ENCODE data around the gene PAEP.
"Not testable (repeated sequence)": the region's sequence is repeated elsewhere in the genome, so short reads cannot be mapped to it uniquely, and the experiment has no call there.

Gene PAEP

DNA sequence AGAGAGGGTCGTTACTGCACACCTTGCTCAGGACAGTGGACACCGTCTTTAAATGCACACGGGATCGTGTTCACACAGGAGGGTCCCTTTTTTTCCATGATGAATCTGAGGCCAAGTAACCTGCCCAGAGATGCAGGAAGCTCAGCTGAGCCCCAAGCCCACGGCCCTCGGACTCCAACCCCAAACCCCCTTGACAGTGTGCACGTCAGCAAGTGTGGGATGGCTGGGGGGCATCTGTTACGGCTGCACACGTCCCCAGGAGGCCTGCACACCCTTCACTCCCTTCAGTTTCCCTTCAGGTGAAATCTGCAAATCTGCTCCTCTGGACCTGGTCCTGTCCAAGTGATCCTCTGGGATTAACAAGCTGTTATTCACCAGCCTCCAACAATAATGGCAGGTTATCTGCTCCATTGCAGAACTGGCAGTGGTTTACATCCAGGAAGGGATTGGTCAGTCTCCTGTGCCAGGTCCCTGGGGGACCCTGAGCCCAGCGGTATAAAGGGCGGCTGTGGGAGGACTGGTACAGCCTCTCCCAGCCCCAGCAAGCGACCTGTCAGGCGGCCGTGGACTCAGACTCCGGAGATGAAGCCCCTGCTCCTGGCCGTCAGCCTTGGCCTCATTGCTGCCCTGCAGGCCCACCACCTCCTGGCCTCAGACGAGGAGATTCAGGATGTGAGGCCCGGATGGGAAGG is 40.5 kb upstream of the PAEP start, which contains the start of gene LCN1:
Gene LCN1 (plus strand): TSS at position 525 of the 692 bp plus-strand sequence. CDS start 58 bp downstream, at position 583.
- no peaks in the 10 kb centered on the region for H3K9me3 ChIP-seq (ENCODE audit: insufficient read depth, low read depth, low read length)
- no peaks in the 10 kb centered on the region for H3K36me3 ChIP-seq (ENCODE audit: insufficient read depth, low read depth, low read length)
- no peak within 1 kb of the TSS for H3K4me3 ChIP-seq (ENCODE audit: low read length)
- no peak within 1 kb of the TSS for H3K27ac ChIP-seq (ENCODE audit: low read length)
- no peak within 1 kb of the TSS for H3K9ac ChIP-seq (ENCODE audit: low read depth, low read length)
- H3K4me1 ChIP-seq (ENCODE audit: insufficient read depth, low read length), result no peaks in the 10 kb centered on the region
- H3K27me3 ChIP-seq (ENCODE audit: insufficient read depth, low read length), result no peaks in the 10 kb centered on the region

DNA sequence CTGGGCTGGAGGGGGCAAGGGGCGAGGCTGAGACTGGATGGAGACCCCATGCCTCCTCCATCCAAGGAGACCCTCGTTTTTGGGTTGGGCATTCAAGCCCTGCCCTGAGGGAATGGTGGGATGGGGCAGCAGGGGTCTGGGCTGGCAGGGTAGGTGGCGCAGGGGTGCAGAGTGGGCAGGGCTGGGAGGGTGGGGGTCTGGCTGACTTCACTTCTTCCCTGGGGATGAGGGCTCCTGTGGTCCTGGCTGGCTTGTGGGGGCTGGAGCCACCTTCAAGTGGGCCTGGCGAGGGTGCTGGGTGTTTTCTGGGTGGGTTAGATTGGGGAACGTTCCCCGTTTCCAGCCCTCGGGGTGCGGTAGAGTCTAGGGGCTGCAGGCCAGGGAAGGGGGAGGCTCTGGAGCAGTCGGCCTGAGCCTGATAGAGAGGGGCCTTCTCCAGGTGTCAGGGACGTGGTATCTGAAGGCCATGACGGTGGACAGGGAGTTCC is 39.9 kb upstream of the PAEP start:
- H3K4me3 ChIP-seq (ENCODE audit: low read length), result no peak overlapping the region
- no peaks in the 10 kb centered on the region for H3K36me3 ChIP-seq (ENCODE audit: insufficient read depth, low read depth, low read length)
- no peaks in the 10 kb centered on the region for H3K9me3 ChIP-seq (ENCODE audit: insufficient read depth, low read depth, low read length)
- H3K27ac ChIP-seq (ENCODE audit: low read length), result no peak overlapping the region
- no peaks in the 10 kb centered on the region for H3K4me1 ChIP-seq (ENCODE audit: insufficient read depth, low read length)
- no peak overlapping the region for H3K9ac ChIP-seq (ENCODE audit: low read depth, low read length)
- H3K27me3 ChIP-seq (ENCODE audit: insufficient read depth, low read length), result no peaks in the 10 kb centered on the region

DNA sequence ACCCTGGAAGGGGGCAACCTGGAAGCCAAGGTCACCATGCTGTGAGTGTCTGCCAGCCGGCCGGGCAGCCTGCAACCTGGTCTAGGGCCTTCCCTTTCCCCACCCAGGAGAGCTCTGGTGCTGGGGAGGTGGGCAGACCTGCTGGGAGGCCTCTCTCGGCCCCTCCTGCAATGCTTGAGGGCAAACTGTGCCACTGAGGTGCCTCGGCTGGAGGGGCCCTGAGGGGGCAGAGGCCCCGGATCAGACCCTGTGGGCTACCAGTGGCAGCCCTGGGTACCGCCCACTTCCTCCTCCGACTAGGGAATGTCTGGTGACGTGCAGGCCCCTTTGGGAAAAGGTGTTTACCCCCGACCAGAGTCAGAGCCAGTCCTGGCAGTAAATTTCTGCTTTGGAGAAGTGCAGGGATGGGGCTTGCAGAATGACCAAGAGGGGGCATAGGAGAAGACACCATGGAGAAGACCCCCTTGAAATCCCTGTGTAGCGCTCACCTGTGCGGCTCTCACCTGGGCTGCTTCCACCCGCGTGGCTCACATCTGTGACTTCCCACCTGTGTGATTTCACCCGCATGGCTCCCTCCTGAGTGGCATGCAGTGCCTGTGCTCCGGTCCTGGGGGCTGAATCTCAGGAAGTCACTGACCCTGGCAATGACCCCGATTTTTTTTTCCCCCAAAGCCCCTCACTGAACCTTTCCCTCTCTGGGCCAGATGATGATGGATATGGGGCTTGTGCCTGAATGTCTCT is 39.2 kb upstream of the PAEP start:
- Histone ChIP-seq H3K27me3 (ENCODE audit: insufficient read depth, low read length) (no peaks in the 10 kb centered on the region), H3K27ac (ENCODE audit: low read length) (no peak overlapping the region), H3K9me3 (ENCODE audit: insufficient read depth, low read depth, low read length) (no peaks in the 10 kb centered on the region), H3K4me3 (ENCODE audit: low read length) (no peak overlapping the region), H3K9ac (ENCODE audit: low read depth, low read length) (no peak overlapping the region), H3K36me3 (ENCODE audit: insufficient read depth, low read depth, low read length) (no peaks in the 10 kb centered on the region), H3K4me1 (ENCODE audit: insufficient read depth, low read length) (no peaks in the 10 kb centered on the region)

DNA sequence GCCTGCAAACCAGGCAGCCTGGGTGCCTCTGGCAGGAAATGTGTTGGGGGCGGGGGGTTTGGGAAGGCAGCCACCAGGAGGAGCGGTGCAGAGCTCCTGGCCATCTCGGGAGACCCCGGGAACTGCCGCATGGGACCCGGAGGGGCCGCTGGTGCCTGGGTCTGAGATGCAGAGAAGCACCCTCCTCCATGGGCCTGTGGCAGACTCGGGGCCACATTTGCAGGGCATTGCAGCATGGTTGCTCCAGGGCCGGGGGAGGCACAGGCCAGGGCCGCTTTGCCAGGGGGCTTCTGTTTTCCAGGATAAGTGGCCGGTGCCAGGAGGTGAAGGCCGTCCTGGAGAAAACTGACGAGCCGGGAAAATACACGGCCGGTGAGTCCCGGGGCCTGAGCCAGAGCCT is 38.6 kb upstream of the PAEP start:
- Histone ChIP-seq H3K9ac (ENCODE audit: low read depth, low read length) (no peak overlapping the region), H3K36me3 (ENCODE audit: insufficient read depth, low read depth, low read length) (no peaks in the 10 kb centered on the region), H3K27ac (ENCODE audit: low read length) (no peak overlapping the region), H3K4me1 (ENCODE audit: insufficient read depth, low read length) (no peaks in the 10 kb centered on the region), H3K9me3 (ENCODE audit: insufficient read depth, low read depth, low read length) (no peaks in the 10 kb centered on the region), H3K27me3 (ENCODE audit: insufficient read depth, low read length) (no peaks in the 10 kb centered on the region), H3K4me3 (ENCODE audit: low read length) (no peak overlapping the region)

DNA sequence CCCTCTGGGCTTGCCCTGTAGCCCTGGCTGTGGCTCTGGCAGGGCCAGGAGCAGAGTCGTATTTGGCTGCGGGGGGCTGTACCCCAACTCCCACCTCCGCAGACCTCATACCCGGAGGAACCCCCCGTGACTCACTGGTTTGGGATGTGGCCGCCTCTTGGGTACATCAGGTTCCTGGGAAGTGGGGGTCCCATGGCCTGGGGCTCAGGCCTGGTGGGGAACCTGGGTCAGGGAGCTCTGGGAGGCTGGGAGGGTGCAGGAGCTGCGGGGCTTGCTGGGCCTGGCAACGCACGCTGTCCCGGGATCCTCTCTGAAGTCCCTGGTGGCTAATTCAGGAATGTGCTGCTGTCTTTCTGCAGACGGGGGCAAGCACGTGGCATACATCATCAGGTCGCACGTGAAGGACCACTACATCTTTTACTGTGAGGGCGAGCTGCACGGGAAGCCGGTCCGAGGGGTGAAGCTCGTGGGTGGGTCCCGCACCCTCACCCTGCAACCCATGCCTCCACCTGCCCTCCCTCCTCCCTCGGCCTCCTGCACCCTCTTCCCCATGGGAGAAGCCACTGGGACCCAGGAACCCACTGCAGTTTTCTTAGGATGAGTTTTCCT is 37.9 kb upstream of the PAEP start:
- no peaks in the 10 kb centered on the region for H3K4me1 ChIP-seq (ENCODE audit: insufficient read depth, low read length)
- no peak overlapping the region for H3K27ac ChIP-seq (ENCODE audit: low read length)
- H3K27me3 ChIP-seq (ENCODE audit: insufficient read depth, low read length), result no peaks in the 10 kb centered on the region
- H3K9me3 ChIP-seq (ENCODE audit: insufficient read depth, low read depth, low read length), result no peaks in the 10 kb centered on the region
- no peak overlapping the region for H3K9ac ChIP-seq (ENCODE audit: low read depth, low read length)
- no peak overlapping the region for H3K4me3 ChIP-seq (ENCODE audit: low read length)
- no peaks in the 10 kb centered on the region for H3K36me3 ChIP-seq (ENCODE audit: insufficient read depth, low read depth, low read length)

DNA sequence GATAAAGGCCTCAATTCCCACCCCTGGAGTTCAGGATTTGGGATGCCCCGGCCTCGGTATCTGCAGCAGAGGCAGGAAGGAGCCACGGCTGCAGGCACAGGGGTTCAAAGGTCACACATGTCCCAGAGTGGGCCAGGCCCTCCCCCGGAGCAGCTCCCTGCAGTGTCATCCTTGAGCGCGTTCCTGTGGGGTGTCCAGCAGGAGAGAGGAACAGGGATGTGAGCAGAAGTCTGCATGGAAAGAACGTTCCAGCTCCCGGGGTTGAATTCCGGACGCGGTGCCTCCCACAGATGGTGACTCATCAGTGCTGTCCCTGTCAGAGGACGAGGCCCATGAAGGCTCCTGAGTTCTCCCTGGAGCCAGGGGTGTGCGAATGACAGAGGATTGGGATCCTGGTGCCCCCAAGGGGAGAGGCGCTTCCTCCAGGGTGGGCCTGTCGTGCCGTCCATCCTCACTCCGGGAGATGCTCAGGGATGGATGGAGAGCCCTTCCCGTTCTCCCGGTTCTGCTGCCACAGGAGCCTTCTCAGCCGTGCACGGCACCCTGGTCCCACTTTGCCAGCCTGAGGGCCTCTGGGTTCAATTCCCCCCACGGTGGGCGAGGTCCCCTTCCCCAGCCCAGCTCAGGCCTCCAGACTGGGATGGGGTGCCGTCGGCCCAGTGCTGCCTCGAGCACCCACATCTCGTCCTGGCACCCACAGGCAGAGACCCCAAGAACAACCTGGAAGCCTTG is 37.3 kb upstream of the PAEP start:
- no peaks in the 10 kb centered on the region for H3K9me3 ChIP-seq (ENCODE audit: insufficient read depth, low read depth, low read length)
- H3K36me3 ChIP-seq (ENCODE audit: insufficient read depth, low read depth, low read length), result no peaks in the 10 kb centered on the region
- no peak overlapping the region for H3K9ac ChIP-seq (ENCODE audit: low read depth, low read length)
- H3K4me3 ChIP-seq (ENCODE audit: low read length), result no peak overlapping the region
- no peaks in the 10 kb centered on the region for H3K4me1 ChIP-seq (ENCODE audit: insufficient read depth, low read length)
- H3K27me3 ChIP-seq (ENCODE audit: insufficient read depth, low read length), result no peaks in the 10 kb centered on the region
- no peak overlapping the region for H3K27ac ChIP-seq (ENCODE audit: low read length)

DNA sequence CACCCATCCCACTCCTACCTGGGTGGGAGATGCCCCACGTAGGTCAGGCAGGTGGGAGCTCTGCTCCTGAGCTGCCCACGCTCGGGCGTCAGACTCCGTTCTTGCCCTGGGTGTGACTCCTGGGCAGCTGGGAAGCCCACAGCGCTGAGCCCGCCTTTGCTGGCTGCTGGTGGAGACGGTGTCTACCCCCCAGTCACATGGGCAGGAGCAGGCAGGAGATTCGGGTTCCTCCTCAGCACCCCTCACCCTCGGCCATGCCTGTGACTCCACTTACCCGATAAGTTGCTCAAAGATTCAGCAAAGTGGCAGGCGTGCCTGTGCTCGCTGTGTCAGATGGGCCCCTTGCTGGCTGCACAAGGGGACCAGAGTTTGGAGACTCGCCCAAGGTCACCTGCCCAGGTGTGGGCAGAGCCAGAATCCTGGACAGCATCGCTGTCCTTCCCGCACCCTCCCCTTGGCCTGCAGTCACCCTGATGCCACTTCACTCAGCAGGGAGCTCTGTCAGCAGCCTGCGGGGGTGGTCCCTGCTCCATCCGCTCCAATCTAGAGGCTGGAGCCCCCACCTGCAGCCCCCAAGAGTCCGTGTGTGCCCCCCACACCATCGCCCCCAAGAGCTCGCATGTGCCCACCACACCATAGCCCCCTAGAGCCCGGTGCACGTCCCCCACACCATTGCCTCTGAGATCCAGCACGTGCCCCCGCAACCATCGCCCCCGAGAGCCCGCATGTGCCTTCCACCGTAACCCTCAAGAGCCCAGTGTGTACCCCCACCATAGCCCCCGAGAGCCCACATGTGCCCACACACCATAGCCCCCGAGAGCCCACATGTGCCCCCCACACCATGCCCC is 36.1 kb upstream of the PAEP start:
- no peak overlapping the region for H3K4me3 ChIP-seq (ENCODE audit: low read length)
- H3K27ac ChIP-seq (ENCODE audit: low read length), result no peak overlapping the region
- no peaks in the 10 kb centered on the region for H3K27me3 ChIP-seq (ENCODE audit: insufficient read depth, low read length)
- H3K36me3 ChIP-seq (ENCODE audit: insufficient read depth, low read depth, low read length), result no peaks in the 10 kb centered on the region
- H3K9me3 ChIP-seq (ENCODE audit: insufficient read depth, low read depth, low read length), result no peaks in the 10 kb centered on the region
- H3K9ac ChIP-seq (ENCODE audit: low read depth, low read length), result no peak overlapping the region
- no peaks in the 10 kb centered on the region for H3K4me1 ChIP-seq (ENCODE audit: insufficient read depth, low read length)

DNA sequence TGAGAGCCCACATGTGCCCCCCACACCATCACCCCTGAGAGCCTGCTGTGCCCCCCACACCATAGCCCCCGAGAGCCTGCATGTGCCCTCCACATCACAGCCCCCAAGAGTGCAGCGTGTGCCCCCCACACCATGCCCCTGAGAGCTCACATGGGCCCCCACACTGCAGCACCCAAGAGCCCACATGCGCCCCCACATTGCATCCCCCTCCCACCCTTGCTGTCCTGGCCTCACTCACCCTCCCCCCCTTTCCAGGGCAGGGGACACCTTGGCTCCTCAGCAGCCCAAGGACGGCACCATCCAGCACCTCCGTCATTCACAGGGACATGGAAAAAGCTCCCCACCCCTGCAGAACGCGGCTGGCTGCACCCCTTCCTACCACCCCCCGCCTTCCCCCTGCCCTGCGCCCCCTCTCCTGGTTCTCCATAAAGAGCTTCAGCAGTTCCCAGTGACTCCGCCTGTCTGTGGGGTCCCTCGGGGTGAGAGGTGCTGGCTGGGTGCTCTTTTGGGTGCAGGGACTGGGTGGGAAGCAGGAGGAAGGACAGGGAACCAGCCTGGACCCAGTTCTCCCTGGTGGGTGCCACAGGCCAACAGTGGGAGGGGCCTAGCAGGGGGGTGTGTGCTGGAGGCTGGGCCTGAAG is 35.3 kb upstream of the PAEP start:
- Histone ChIP-seq H3K9me3 (ENCODE audit: insufficient read depth, low read depth, low read length) (no peaks in the 10 kb centered on the region), H3K4me1 (ENCODE audit: insufficient read depth, low read length) (no peaks in the 10 kb centered on the region), H3K27ac (ENCODE audit: low read length) (no peak overlapping the region), H3K9ac (ENCODE audit: low read depth, low read length) (no peak overlapping the region), H3K27me3 (ENCODE audit: insufficient read depth, low read length) (no peaks in the 10 kb centered on the region), H3K4me3 (ENCODE audit: low read length) (no peak overlapping the region), H3K36me3 (ENCODE audit: insufficient read depth, low read depth, low read length) (no peaks in the 10 kb centered on the region)

DNA sequence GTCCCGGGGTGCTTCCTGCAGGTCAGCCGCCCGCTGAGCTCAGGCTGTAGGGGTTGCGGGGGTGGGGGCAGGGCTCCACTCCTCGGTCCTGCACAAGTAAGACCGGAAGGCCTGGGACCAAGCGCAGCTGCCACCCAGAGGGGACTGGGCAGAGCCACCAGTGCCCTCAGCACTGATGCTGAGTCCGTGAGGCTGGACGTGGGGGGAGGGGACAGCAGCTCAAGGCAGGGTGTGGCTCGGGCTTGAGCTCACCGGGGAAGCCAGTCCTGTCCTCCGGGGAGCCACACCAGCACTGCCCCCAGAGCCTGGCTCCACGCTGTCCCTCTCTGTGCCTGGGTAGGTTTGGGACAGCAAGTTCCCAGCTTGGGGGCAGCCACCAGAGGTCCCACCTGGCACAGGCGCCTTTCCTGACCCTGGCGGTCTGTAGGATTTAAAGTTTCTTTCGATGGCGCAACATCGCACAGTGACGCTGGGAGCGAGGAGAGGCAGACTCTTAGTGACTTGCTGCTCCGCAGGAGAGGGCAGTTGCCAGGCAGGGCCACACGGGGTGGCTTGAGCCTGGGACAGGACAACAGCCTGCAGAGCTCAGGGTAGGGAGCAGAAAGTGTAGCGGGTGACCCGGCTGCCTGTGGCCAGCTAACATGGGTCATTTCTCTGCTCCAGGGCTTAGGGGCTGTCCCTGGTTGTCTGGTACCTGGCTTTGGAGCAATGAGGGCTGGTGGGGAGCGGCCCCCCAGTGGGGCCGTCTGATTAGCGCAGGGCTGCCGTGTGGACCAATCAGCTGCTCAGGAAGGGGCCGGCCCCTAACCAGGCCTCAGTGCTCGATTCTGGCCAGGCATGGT is 34.6 kb upstream of the PAEP start:
- H3K4me1 ChIP-seq (ENCODE audit: insufficient read depth, low read length), result no peaks in the 10 kb centered on the region
- H3K27ac ChIP-seq (ENCODE audit: low read length), result no peak overlapping the region
- H3K36me3 ChIP-seq (ENCODE audit: insufficient read depth, low read depth, low read length), result no peaks in the 10 kb centered on the region
- H3K9me3 ChIP-seq (ENCODE audit: insufficient read depth, low read depth, low read length), result no peaks in the 10 kb centered on the region
- H3K27me3 ChIP-seq (ENCODE audit: insufficient read depth, low read length), result no peaks in the 10 kb centered on the region
- no peak overlapping the region for H3K9ac ChIP-seq (ENCODE audit: low read depth, low read length)
- no peak overlapping the region for H3K4me3 ChIP-seq (ENCODE audit: low read length)

DNA sequence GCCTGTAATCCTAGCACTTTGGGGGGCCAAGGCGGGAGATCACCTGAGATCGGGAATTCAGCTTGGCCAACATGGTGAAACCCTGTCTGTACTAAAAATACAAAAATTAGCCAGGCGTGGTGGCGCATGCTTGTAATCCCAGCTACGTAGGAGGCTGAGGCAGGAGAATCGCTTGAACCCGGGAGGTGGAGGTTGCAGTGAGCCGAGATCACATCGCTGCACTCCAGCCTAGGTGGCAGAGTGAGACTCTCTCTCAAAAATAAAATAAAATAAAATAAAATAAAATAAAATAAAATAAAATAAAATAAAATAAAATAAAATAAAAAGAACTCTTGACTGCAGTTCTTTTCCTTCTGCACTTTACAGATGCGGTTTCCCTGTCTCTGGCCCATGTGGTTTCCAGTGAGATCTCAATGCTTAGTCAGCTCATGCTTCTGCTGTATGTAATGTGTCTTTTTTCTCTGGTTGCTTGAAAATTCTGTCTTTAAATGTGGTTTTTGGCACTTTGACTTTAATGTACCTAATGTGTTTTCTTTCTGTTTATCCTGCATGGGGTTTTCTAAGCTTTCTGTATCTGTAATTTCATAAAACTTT is 32.6 kb upstream of the PAEP start:
- H3K9me3 ChIP-seq (ENCODE audit: insufficient read depth, low read depth, low read length); H3K4me3 ChIP-seq (ENCODE audit: low read length); H3K27me3 ChIP-seq (ENCODE audit: insufficient read depth, low read length); H3K27ac ChIP-seq (ENCODE audit: low read length); H3K9ac ChIP-seq (ENCODE audit: low read depth, low read length); H3K4me1 ChIP-seq (ENCODE audit: insufficient read depth, low read length); H3K36me3 ChIP-seq (ENCODE audit: insufficient read depth, low read depth, low read length): not testable (repeated sequence)

Measured in iPS-20b (cell line).